ENCODE measurements around the gene CALHM2. TPM values are rescaled to one million over a fixed set of nuclear protein-coding genes. Genes with fewer than 3 reads are reported as not detected.
"Not testable (repeated sequence)": the region's sequence is repeated elsewhere in the genome, so short reads cannot be mapped to it uniquely, and the experiment has no call there.

Gene CALHM2, protein sequence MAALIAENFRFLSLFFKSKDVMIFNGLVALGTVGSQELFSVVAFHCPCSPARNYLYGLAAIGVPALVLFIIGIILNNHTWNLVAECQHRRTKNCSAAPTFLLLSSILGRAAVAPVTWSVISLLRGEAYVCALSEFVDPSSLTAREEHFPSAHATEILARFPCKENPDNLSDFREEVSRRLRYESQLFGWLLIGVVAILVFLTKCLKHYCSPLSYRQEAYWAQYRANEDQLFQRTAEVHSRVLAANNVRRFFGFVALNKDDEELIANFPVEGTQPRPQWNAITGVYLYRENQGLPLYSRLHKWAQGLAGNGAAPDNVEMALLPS
- 10 to 100 TPM; 49.8 to 59.4 TPM for total RNA-seq
- long read RNA-seq, donor 1, transcript CALHM2-202 (4 exons, 1,843 nt) = major isoform, 6 of 45 reads
- long read RNA-seq, donor 1, partial matches to known transcripts = 22 of 45 reads
- long read RNA-seq, donor 1, other reads (novel, unspliced or antisense) = 14 of 45 reads
- long read RNA-seq, donor 2, transcript CALHM2-202 (4 exons, 1,843 nt) = major isoform, 26 of 162 reads
- long read RNA-seq, donor 2, transcript CALHM2-201 (4 exons, 1,859 nt) = minor isoform, 20 of 162 reads
- long read RNA-seq, donor 2, partial matches to known transcripts = 60 of 162 reads
- long read RNA-seq, donor 2, other reads (novel, unspliced or antisense) = 53 of 162 reads

DNA sequence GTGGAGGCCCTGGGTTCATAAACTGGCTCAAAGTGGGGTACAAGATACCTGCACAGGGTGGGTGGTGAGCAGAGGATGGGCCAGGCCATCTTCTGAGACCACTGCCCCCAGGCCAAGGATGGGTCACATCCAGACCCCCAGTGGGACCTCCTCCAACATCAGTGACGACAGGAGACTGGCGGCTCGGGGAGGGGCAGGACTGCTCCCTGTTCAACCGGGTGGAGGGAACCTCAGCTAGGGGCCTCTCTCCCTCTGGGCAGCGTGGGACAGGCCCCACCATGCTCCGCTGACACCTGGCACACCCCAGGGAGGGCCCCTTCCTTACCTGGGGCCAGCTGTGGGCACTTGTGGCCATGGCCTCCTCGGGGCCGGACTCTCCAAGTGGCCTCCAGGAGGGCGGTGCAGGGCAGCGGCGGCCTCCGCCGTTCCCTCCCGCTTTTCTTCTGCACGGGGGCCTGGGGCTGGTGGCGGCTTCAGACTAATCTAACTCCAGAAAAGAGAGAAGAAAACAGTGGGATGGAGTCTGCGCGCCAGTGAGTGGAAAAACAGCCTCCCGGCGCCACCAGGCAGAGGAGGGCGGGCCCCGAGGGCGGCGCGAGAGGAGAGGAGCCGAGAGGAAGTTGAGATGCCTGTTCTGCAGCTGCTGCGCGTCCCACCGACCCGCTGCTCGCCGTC lies at the start of gene CALHM2:
TSS of gene CALHM2 (minus strand) at position 540 of the 675 bp plus-strand sequence. CDS start 2,429 bp downstream, outside the sequence.
- DNase-seq (ENCODE audit: low spot score) = peak; percentile 93
- intact Hi-C loops (cut with DNase I) = no loop called here

DNA sequence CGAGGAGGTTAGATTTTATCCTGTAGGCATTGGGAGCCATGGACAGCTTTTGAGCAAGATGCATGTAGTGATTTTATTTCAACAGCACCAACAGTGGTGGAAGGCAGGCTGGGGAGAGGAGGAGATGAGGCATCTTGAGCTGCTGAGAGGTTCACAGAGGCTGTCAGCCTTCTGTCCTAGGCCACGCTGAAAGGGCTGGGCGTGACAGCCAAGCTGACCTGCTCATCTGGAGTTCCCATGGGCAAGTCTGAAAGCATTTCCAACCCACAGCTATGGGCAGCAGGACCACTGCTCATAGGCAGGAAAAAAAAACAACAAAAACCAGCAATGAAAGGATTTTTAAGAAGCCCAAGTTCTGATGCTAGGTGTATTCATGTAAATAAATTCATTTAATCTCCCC lies 49.0 kb upstream of the CALHM2 start:
- peak; percentile 34 for DNase-seq (ENCODE audit: low spot score)
- intact Hi-C loops (cut with DNase I) = no loop called here

DNA sequence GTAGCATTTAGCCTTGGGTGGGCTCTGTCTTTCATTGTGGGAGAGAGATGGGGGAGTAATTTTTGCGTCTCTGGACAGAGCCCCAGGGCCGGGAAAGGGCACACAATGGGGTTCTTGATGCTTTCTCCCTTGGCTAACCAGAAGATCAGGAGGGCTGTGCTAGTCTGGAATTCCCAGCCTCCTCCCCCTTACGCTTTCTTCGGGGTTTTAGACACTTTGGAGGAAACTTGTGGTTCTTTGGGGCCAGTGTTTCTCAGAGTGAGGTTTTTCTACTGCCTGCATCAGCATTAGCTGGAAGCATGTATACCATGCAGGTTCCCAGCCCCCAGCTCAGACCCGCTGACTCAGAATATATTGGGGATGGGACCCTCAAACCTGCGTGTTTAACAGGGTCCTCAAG lies 48.3 kb upstream of the CALHM2 start:
- intact Hi-C loops (cut with DNase I) = no loop called here
- peak; percentile 29 for DNase-seq (ENCODE audit: low spot score)

DNA sequence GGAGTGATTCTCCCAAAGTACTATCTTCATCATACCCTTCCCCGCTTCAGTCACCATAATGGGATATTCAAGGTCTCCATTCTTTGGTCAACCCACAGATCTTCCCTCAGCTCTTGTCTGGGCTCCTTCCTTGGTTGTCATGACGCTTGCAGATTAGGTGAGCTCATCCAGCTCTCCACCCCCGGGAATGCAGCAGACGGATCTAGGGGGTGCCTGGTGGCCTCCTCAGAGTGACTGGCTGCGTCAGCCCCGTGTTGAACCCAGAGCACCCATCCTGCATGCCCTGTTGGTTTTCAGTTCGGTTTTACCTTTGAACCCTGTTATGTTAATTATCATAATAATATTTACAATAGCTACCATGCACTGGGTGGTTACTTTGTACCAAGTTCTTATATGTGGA lies 47.7 kb upstream of the CALHM2 start:
- intact Hi-C loops (cut with DNase I) = no loop called here
- DNase-seq (ENCODE audit: low spot score) = peak; percentile 59

DNA sequence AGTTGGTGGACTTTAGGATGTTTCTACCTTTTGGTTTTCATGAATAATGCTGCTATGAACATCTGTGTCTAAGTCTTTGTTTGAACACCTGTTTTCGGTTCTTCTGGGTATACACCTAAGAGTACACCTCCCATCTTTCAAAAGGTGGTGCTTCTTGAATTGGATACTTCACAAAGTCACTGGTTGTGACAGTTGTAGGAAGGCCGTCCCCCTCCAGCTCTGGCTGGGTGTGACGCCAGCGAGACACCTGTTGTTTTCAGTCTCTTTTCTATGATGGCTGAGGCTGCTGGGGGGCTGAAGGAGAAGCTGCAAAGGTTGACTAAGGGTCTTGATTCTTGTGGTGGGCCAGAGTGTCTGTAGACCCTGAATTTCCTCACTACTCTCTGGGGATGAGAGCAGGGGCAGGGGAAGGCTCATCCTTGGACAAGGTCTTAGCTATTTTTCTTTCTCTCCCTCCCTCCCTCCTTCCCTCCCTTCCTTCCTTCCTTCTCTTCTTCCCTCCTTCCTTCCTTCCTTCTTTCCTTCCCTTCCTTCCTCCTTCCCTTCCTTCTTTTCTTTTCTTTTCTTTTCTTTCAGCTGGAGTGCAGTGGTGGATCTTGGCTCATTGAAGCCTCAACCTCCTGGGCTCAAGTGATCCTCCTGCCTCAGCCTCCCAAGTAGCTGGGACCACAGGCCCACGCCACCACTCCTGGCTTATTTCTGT lies 46.9 kb upstream of the CALHM2 start:
- no peak for DNase-seq (ENCODE audit: low spot score)
- intact Hi-C loops (cut with DNase I) = no loop called here

DNA sequence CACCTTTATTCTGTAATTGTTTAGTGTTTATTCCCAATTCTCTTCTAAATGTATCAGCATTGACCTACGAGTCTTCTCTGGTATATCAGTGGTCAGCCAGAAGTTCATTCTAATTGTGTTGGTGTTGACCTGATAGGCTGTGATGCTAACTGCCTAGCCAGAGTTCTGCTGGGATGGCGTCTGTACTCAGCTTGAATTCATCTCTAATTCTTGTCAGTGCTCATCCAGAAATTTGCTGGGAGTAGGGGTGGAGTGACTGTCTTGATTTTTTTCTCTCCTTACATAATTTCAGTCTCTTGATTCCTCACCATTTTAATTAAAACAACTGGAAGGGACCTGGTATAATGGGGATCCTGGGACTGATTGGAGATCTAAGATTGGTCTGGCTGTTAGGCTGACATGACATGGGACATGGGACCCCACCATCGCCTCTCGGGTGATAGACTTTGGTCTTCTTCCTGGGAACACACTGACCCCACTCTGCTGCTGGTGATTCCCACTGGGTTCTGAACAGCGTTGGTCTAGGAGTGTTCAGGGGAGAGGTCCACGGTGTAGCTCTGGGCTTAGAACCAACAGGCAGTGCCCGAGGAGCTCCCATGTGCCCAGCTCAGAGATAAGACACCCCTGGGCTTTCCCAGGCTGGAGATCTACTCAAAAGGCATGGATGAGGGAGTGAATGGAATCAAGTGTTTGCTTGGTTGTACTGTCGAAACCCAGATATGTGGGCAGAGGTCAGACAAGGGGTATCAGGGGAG lies 45.2 kb upstream of the CALHM2 start:
- DNase-seq (ENCODE audit: low spot score) = no peak
- intact Hi-C loops (cut with DNase I) = no loop called here

DNA sequence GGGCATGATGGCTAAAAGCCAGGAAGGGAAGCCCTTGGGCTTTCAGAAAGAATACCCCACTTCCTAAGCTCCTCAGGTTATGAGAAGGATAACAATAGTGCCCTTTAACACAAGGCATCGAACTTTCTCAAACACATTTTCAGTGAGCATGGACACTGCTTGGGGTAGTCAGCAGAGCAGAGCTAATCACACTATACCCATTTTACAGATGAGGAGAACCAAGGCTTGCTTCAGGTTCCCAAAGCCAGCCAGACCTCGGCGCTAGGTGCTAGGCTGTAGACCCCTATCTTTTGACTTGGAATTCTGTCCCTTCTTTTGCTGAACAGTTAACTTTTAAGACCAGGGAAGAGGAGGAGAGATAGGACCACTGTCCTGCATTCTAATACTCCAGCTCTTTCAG lies 43.2 kb upstream of the CALHM2 start:
- no peak for DNase-seq (ENCODE audit: low spot score)
- intact Hi-C loops (cut with DNase I) = no loop called here

DNA sequence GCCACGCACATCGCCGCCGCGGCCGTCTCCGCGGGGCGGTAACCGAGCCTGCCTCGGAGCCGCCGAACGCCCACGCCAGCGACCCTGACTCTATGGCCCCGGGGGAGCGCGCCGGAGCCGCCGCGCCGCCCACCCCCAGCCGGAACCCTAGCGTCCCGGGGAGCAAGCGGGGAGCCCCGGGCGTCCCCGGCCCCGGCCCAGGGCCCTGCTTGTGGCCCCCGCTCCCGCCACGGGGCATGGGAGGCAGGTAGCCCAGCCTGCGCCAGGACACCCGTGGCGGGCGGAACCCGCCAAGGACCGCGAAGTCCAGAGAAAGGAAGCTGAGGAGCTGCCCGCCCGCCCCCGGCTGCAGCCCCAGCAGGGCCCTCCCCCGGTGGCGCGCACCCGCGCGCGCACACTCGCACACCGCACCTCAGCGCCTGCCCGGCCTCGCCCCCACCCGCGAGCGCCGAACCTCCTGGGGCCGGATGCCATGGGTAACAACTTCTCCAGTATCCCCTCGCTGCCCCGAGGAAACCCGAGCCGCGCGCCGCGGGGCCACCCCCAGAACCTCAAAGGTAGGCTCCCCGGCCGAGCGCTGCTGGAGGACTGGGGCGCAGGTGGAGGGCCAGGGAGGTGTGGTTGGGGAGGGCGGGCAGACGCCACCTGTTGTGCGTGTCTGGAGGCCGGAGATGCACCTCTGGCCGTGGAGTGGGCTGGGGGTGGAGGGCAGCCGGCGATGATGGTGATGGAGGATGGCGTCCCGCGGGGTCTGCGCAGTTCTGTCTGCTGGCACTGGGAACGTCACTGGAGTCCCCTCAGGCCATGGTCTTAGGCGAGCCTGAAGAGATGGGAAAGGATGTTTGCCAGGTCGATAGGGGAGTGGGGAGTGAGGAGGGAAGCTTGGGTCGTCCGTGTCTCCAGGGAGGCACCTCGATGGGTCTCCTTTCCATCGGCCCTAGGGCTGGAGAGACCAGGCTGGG lies 42.0 kb upstream of the CALHM2 start:
- intact Hi-C loops (cut with DNase I) = no loop called here
- no peak for DNase-seq (ENCODE audit: low spot score)

DNA sequence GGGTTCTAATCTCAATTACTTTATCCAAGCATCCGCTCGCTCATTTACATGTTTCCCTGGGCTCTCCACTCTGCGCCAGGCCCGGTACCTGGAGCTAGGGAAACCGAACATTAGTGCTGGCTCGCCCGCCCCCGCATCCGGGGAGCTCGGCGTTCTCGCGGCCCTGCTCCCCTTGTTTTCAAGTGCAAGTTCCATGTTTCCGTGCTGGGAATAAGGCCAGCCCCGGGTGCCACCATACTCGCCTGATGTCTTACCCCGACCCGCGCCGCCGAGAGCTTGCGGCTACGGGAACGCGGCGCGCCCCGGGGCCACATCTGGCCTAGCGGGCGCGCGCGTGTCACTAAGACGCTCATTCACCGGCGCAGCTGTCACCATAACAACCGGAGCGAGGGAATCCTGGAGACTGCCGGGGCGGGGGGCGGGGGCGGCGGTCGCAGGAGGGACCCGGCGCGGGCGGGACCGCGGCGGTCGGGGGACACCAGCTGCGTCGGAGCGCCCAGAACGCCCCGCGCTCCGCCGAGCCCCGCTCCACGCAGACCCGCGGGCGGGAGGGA lies 41.3 kb upstream of the CALHM2 start, which contains the start of gene NEURL1:
TSS of gene NEURL1 (plus strand) at position 344 of the 554 bp plus-strand sequence. CDS start 683 bp downstream, outside the sequence.
- no peak for DNase-seq (ENCODE audit: low spot score)
- intact Hi-C loops (cut with DNase I) = no loop called here

DNA sequence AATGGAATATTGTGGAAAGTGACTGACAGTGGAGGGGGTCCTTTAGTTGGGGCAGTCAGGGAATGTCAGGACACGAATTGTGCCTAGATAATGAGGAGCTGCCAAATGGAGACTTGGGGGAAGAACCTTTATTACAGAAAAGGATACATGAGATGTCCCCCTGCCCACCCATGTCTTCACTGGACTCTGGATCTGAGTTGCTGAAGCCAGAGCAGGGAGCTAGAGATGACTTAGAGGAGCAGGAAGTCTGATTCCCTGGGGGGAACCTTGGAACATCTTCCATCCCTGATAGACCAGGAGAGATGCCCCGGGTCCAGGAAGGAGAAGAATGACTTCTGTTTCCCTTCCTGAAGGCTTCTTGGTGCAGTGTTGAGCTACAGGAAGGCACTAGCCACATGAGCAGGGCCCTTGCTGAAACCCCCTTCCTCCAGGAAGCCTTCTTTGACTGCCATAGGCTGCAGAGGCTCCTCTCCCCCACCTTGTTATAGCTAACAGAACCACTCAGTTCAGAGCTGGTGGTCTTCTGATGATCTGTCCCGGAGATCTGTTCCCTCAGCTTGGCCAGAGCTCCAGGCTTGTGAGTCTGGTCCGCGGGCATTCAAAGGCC lies 40.6 kb upstream of the CALHM2 start:
- no peak for DNase-seq (ENCODE audit: low spot score)
- intact Hi-C loops (cut with DNase I) = no loop called here

DNA sequence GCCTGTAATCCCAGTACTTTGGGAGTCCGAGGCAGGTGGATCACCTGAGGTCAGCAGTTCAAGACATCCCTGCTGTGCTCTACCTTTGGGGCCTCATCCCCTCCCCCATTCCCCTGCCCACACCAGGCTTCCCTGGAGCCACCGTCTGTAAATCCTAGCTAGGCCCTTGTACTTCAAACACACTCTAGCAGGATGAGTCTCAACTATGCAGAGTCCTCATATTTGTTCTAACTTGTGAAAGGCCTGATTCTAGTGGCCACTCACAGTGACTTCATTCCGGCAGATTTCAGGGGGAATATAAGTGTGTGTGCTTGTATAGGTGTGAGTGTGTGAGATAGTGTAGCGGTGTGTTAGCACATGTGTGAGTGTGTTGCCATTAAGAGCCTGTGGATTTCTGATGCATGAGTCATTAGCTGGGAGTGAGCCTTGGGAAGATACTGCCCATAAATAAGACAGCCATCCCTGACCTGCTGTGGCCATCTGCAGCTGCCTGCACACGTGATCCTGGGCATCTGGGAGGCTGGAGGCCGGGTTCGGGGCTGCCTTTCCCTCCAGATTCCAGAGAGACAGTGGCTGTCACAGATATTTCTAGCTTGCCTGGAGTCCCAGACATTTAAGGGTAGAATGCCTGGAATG lies 39.7 kb upstream of the CALHM2 start:
- DNase-seq (ENCODE audit: low spot score) = no peak
- intact Hi-C loops (cut with DNase I) = no loop called here

DNA sequence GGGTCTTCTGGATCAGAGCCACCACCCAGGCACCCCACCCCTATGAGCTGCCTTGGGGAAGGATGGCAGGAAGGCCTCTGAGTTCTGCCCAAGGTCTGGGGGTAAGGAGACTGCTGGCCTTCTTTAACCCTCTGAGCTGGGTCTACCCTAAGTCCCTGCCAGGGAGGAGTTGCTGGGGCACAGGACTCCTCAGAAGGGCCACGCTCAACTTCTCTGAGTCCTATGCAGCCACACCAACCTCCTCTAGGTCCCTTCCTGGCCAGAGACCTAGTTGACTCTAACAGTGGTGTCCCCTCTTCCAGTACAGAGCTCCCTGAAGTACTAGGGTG lies 38.8 kb upstream of the CALHM2 start:
- intact Hi-C loops (cut with DNase I) = no loop called here
- no peak for DNase-seq (ENCODE audit: low spot score)

DNA sequence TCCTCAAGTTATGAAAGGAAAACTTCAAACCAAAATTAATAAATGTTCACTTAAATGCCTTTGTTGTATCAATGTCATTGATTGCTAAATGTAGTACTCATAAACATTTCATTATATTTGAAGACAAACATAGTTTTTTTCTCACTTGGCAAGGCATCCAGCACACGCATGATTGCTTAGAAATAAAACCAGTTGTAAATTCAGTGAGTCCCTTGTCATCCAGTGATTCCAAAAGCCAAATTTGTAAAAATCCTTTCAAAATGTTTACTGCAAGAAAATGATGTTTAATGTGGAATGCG lies 35.2 kb upstream of the CALHM2 start:
- DNase-seq (ENCODE audit: low spot score) = no peak
- intact Hi-C loops (cut with DNase I) = loop anchor here (2.0 to 5.0 kb wide), 2 partner anchors 70 to 71 kb away; no protein-coding TSS in a partner anchor

DNA sequence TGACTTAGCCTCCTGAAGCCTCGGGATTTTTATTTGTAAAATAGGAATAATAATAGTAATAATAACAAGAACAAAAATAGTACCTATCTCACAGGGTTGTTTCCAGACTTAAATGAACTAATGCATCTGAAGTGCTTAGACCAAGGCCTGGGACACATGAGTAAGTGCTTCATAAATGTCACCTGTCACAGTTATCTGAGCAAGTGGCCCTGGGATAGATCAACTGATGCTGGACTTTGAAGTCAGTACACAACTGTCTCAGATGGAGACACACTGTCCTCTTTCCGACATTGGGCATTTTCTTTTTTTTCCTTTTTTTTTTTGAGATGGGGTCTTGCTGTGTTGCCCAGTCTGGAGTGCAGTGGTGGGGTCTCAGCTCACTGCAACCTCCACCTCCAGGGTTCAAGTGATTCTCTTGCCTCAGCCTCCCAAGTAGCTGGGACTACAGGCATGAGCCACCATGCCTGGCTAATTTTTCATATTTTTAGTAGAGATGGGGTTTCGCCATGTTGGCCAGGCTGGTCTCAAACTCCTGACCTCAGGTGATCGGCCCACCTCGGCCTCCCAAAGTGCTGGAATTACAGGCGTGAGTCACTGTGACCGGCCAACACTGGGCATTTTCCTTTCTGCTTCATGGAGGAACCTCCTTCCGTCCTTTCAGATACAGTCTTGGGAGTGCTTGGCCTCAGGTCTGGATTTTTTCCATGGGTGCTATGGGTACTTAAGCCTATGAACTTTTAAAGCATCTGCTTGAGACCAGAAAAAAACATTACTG lies 34.7 kb upstream of the CALHM2 start:
- not testable (repeated sequence) for DNase-seq (ENCODE audit: low spot score)
- intact Hi-C loops (cut with DNase I) = loop anchor here (2.0 to 5.0 kb wide), 2 partner anchors 70 kb away; no protein-coding TSS in a partner anchor

DNA sequence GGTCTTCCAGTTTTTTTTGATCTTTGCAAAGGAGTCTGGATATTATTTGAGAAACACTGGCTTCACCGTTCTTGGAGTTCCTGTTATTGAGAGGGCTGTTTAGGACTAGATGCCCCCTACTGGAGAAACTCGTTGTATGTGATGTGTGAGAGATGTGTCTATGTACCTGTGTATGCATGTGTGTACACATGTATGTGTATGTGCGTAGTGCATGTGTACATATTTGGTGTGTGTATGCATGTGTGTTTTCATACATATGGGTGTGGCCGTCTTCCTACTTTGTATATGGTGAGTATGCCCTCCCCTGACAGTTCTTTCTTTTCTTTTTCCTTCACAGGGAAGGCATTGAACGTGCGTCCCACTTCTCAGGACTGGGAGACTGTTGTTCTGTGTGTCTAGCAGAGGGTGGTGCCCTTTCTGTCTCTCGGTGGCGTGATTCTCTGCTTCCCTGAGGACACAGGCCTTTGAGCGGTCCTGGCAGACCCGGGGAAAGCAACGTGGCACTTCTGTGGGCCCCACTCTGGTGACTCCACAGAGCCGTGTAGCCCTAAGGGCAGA lies 29.9 kb upstream of the CALHM2 start:
- intact Hi-C loops (cut with DNase I) = no loop called here
- DNase-seq (ENCODE audit: low spot score) = no peak

DNA sequence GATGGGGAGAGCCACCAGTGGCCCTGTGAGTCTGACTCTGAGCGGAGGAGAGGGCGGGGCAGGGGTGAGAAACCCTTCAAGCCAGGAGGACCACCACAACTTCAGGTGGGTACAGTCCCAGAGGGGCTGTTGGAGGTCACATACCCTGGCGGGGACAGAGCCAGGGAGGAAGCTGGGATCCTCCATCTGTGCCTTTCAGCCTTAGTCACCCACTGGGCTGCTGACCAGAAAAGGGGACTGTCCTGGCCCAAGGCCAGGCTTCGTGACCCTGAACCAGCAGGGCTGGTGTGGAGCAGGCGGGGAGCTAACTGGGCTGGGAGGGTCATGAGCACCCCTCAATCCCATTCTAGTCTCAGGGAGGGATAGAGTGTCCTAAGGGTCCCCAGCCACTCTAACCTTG lies 28.4 kb upstream of the CALHM2 start:
- intact Hi-C loops (cut with DNase I) = no loop called here
- no peak for DNase-seq (ENCODE audit: low spot score)

Measured in posterior vena cava (tissue), 2 donors.